HepG2 (cell line): ENCODE results near the gene TMEM62. TPM values are rescaled to one million over a fixed set of nuclear protein-coding genes. Genes with fewer than 3 reads are reported as not detected.

Experiments used
- HDAC1 ChIP-seq: sonication (generic); formaldehyde crosslinking; IDR thresholded peaks from 2 replicates; pipeline ENCODE4 v1.5.1; 2020; ENCODE audit warnings: mild to moderate bottlenecking, missing genetic modification reagents
- HINFP ChIP-seq: sonication (generic); formaldehyde crosslinking; IDR thresholded peaks from 2 replicates; pipeline ENCODE4 v1.4.0; 2020; ENCODE audit warnings: low read depth, mild to moderate bottlenecking, missing genetic modification reagents
- JUNB ChIP-seq: sonication (generic); formaldehyde crosslinking; IDR thresholded peaks from 2 replicates; pipeline ENCODE4 v1.8.0; 2022; ENCODE audit warnings: missing genetic modification reagents, mild to moderate bottlenecking, borderline replicate concordance
- REST ChIP-seq, 2 experiments: IDR thresholded peaks; 2 replicates each; pipeline ENCODE4 v1.6.1; 2011 to 2012; ENCODE audit warnings: low read length in 2 of 2, borderline replicate concordance in 1 of 2, low read depth in 1 of 2, mild to moderate bottlenecking in 1 of 2, moderate library complexity in 1 of 2
- TARDBP ChIP-seq: sonication (generic); formaldehyde crosslinking; IDR thresholded peaks from 2 replicates; pipeline ENCODE4 v1.8.0; 2022; ENCODE audit warnings: mild to moderate bottlenecking, missing genetic modification reagents
- ZNF296 ChIP-seq: sonication (generic); formaldehyde crosslinking; conservative IDR thresholded peaks from 2 replicates; pipeline ENCODE4 v1.5.0; 2020; ENCODE audit warnings: mild to moderate bottlenecking, missing genetic modification reagents
- ZNF407 ChIP-seq: sonication (generic); formaldehyde crosslinking; IDR thresholded peaks from one replicate; pipeline ENCODE4 v1.5.1; 2020; ENCODE audit warnings: mild to moderate bottlenecking, missing genetic modification reagents; ENCODE audit errors: not compliant biosample characterization
- ZNF615 ChIP-seq: sonication (generic); formaldehyde crosslinking; IDR thresholded peaks from 2 replicates; pipeline ENCODE4 v1.5.0; 2020; ENCODE audit warnings: mild to moderate bottlenecking, missing genetic modification reagents, borderline replicate concordance
- ZNF703 ChIP-seq: sonication (generic); formaldehyde crosslinking; IDR thresholded peaks from 2 replicates; pipeline ENCODE4 v1.5.1; 2020; ENCODE audit warnings: missing genetic modification reagents, mild to moderate bottlenecking, moderate library complexity, borderline replicate concordance
- ZNF768 ChIP-seq: sonication (generic); formaldehyde crosslinking; IDR thresholded peaks from 2 replicates; pipeline ENCODE4 v1.4.0; 2020; ENCODE audit warnings: missing genetic modification reagents
- ZNF839 ChIP-seq: sonication (generic); formaldehyde crosslinking; IDR thresholded peaks from 2 replicates; pipeline ENCODE4 v1.4.0; 2020; ENCODE audit warnings: missing genetic modification reagents, mild to moderate bottlenecking, borderline replicate concordance
- polyA plus RNA-seq, 8 experiments: library from polyadenylated mRNA; depleted of rRNA in 3 of 8; stranded (reverse) in 7 of 8; unstranded in 1 of 8; fragments of >200 nt; fragmentation: Illumina TruSeq in 4 of 8; extraction: Trizol in 4 of 8; gene quantifications; 2 replicates each; pipeline versions ENCODE4 v1.2.1 to v1.2.3, GENCODE V29; 2011 to 2016; ENCODE audit warnings: low read depth in 4 of 8, missing spikeins in 1 of 8, mixed read lengths in 1 of 8; ENCODE audit not compliant: insufficient read depth in 1 of 8
- total RNA-seq, 5 experiments: library from RNA; depleted of rRNA; stranded (reverse); fragments of >200 nt; fragmentation: Illumina TruSeq; extraction: Trizol; gene quantifications; 2 replicates each; pipeline ENCODE4 v1.2.3, GENCODE V29; 2016; ENCODE audit warnings: low read depth in 1 of 5
- TF ChIP-seq, protein P1 (sequence below): sonication (generic); formaldehyde crosslinking; IDR thresholded peaks from 2 replicates; pipeline ENCODE4 v1.8.0; 2022; ENCODE audit warnings: mild to moderate bottlenecking, missing genetic modification reagents; ENCODE audit not compliant: insufficient replicate concordance

The TMEM62 gene
- total and polyA plus RNA-seq, 2 of the 13 experiments (the other 11 are each of a cell fraction or from before 2014, with no cell fraction given) = 14.2 to 20.9 TPM

DNA sequence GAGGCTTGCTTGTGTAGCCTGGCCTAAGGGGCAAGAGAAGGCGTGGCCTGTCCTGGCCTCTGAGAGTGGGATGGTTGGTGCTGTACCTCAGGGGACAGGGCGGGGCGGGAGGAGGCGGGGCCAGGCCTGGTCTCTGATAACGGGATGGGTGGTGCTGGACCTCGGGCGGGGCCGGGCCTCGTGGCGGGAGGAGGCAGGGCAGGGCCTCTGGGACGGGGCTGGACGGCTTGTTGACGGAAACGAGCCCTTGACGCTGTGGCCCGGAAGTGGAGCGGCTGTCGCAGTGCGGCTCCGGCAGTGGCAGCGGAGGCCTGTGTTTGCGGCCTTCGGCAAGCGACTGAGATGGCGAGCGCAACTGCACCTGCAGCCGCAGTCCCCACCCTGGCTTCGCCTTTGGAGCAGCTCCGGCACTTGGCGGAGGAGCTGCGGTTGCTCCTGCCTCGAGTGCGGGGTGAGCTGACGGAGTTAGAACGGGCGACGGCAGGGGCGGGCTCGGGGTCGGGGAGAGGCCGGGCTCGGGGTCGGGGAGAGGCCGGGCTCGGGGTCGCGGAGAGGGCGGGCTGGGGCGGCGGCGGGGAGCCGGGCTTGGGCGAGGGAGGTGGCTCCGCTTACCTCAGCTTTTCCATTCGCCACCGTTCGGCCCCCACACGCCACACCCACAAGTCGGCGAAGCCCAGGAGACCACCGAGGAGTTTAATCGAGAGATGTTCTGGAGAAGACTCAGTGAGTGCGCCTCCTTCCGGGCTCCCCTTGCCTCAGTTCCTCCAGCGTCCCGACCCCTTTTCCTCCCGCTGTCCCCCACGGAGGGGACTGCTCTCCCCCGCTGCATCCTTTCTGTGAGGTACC, 52.0 kb downstream of the TMEM62 start, which contains the start of gene CCNDBP1 (continued):
- TF ChIP-seq REST (IDR thresholded peaks at IDR 0.05; ENCODE audit: borderline replicate concordance in 1 of 2, low read depth in 1 of 2, low read length in 2 of 2) (no peak; a peak in 1 of 4 replicates), ZNF615 (no peak), ZNF703 (no peak), ZNF839 (CRISPR knock-in tag) (no peak), HINFP (CRISPR knock-in tag) (0 out of 2 replicates have a peak, but pooled peaks have one; percentile 38), HDAC1 (CRISPR knock-in tag) (peak; percentile 90), ZNF768 (CRISPR knock-in tag) (peak; percentile 66), ZNF296 (no peak), TARDBP (CRISPR knock-in tag) (peak; percentile 47; the same call in 1 of the 2 replicates), ZNF407 (no peak), JUNB (CRISPR knock-in tag) (no peak)
- TF ChIP-seq, protein P1, sequence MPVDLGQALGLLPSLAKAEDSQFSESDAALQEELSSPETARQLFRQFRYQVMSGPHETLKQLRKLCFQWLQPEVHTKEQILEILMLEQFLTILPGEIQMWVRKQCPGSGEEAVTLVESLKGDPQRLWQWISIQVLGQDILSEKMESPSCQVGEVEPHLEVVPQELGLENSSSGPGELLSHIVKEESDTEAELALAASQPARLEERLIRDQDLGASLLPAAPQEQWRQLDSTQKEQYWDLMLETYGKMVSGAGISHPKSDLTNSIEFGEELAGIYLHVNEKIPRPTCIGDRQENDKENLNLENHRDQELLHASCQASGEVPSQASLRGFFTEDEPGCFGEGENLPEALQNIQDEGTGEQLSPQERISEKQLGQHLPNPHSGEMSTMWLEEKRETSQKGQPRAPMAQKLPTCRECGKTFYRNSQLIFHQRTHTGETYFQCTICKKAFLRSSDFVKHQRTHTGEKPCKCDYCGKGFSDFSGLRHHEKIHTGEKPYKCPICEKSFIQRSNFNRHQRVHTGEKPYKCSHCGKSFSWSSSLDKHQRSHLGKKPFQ (CRISPR knock-in tag) = peak; percentile 64
